CD8-positive, alpha-beta memory T cell (primary cell): Measurements from ENCODE around the gene RIPOR2. TPM values are rescaled to one million over a fixed set of nuclear protein-coding genes. Genes with fewer than 3 reads are reported as not detected.

ENCODE experiments used
- CTCF ChIA-PET: fragments of 350-600 bp; sonication (Branson Sonifier 250); formaldehyde crosslinking; loops from one replicate; lab custom pipeline; 2021; ENCODE audit warnings: antibody characterized with exemption; lab: Charles Lee
- POLR2A ChIA-PET: fragments of 350-600 bp; sonication (Branson Sonifier 250); formaldehyde crosslinking; loops from one replicate; lab custom pipeline; 2021; ENCODE audit warnings: antibody characterized with exemption; lab: Charles Lee
- DNase-seq, 5 donors: peaks; one replicate each; pipeline versions ENCODE4 v3.0.0 to v3.0.0-alpha.2; 2020 to 2022; ENCODE audit warnings: mixed read lengths in 1 of 5
- H3K27ac ChIP-seq: one replicate; pipeline ENCODE4 v1.7.0; 2013; ENCODE audit warnings: low read depth, mild to moderate bottlenecking, low read length, moderate library complexity
- H3K27me3 ChIP-seq: 2 replicates; pipeline ENCODE4 v1.7.0; 2013; ENCODE audit warnings: low read length, mild to moderate bottlenecking; ENCODE audit not compliant: insufficient read depth, poor library complexity, severe bottlenecking
- H3K36me3 ChIP-seq: 2 replicates; pipeline ENCODE4 v1.7.0; 2013; ENCODE audit warnings: mild to moderate bottlenecking, low read length, moderate library complexity; ENCODE audit not compliant: insufficient read depth
- H3K4me1 ChIP-seq: 2 replicates; pipeline ENCODE4 v1.7.0; 2013; ENCODE audit warnings: mild to moderate bottlenecking, low read length, moderate library complexity; ENCODE audit not compliant: insufficient read depth
- H3K4me3 ChIP-seq: 2 replicates; pipeline ENCODE4 v1.7.0; 2013; ENCODE audit warnings: mild to moderate bottlenecking, low read length
- H3K9me3 ChIP-seq: 2 replicates; pipeline ENCODE4 v1.7.0; 2013; ENCODE audit warnings: mild to moderate bottlenecking, low read length
- H3K27ac Mint-ChIP-seq, 8 donors: one replicate each; pipeline ENCODE4 v1.8.0; 2020 to 2021; ENCODE audit warnings: mixed read lengths in 8 of 8, mild to moderate bottlenecking in 6 of 8, inconsistent platforms in 3 of 8, moderate library complexity in 3 of 8
- H3K27me3 Mint-ChIP-seq, 2 donors: one replicate each; pipeline ENCODE4 v1.8.0; 2020 to 2021; ENCODE audit warnings: mixed read lengths in 2 of 2, mild to moderate bottlenecking in 1 of 2, moderate library complexity in 1 of 2
- H3K36me3 Mint-ChIP-seq, 3 donors: one replicate each; pipeline ENCODE4 v1.8.0; 2020 to 2021; ENCODE audit warnings: mixed read lengths in 3 of 3, inconsistent platforms in 1 of 3, mild to moderate bottlenecking in 1 of 3
- H3K4me1 Mint-ChIP-seq, 3 donors: one replicate each; pipeline ENCODE4 v1.8.0; 2020 to 2021; ENCODE audit warnings: mixed read lengths in 3 of 3, inconsistent platforms in 1 of 3, mild to moderate bottlenecking in 1 of 3
- H3K4me3 Mint-ChIP-seq, 7 donors: one replicate each; pipeline ENCODE4 v1.8.0; 2020 to 2021; ENCODE audit warnings: mixed read lengths in 7 of 7, mild to moderate bottlenecking in 6 of 7, moderate library complexity in 4 of 7, inconsistent platforms in 2 of 7
- H3K9me3 Mint-ChIP-seq, 5 donors: one replicate each; pipeline ENCODE4 v1.8.0; 2020 to 2022; ENCODE audit warnings: mixed read lengths in 5 of 5, mild to moderate bottlenecking in 3 of 5, moderate library complexity in 2 of 5, inconsistent platforms in 1 of 5
- polyA plus RNA-seq: library from polyadenylated mRNA; unstranded; fragments of 300-500 nt; fragmentation: Illumina TruSeq; gene quantifications from one replicate; pipeline ENCODE4 v1.2.3, GENCODE V29; 2021
- total RNA-seq, 2 experiments: library from RNA; stranded (reverse); gene quantifications; one replicate each; pipeline ENCODE4 v1.2.3, GENCODE V29; 2021

RIPOR2 gene
- total RNA-seq: 10 to 100 TPM; 54.4 to 58.2 TPM
- 427 TPM for polyA plus RNA-seq

- peak; percentile 56 to 81 (median 69) for DNase-seq
- Histone ChIP-seq H3K9me3 (no peaks in the 10 kb centered on the region), H3K27ac (peak within 1 kb of the TSS; percentile 64), H3K27me3 (no peaks in the 10 kb centered on the region), H3K4me1 (peaks cover 46% of the 10 kb centered on the region), H3K36me3 (peaks cover 8% of the 10 kb centered on the region), H3K4me3 (peak within 1 kb of the TSS; percentile 72)
- peak within 1 kb of the TSS; percentile 85 to 99 (median 99) for H3K4me3 Mint-ChIP-seq
- H3K36me3 Mint-ChIP-seq: peaks cover 19 to 61% (median 36%) of the 10 kb centered on the region in 3 donors
- no peaks in the 10 kb centered on the region for H3K9me3 Mint-ChIP-seq
- peak within 1 kb of the TSS; percentile 84 to 97 (median 90) for H3K27ac Mint-ChIP-seq
- H3K27me3 Mint-ChIP-seq: no peaks in the 10 kb centered on the region
- H3K4me1 Mint-ChIP-seq: peaks cover 57 to 64% (median 63%) of the 10 kb centered on the region in 3 donors
- POLR2A ChIA-PET: interaction anchor here (0.6 to 8.3 kb wide), 12 partner anchors 10 to 85 kb away, joined by 3 to 117 read pairs (median 4); no protein-coding TSS in a partner anchor
- CTCF ChIA-PET: interaction anchor here (0.9 to 9.4 kb wide), 21 partner anchors 9 to 138 kb away, joined by 3 to 192 read pairs (median 22); no protein-coding TSS in a partner anchor
Observed at GRCh38 chr6:24935366-24936152, at the start of gene RIPOR2. TSS of gene RIPOR2 (minus strand) at chr6:24935960. CDS start at chr6:24935898, 62 bp downstream.

GRCh38 chr6:24985323-24985722, 49.6 kb upstream of the RIPOR2 start:
- CTCF ChIA-PET: interaction anchor here (1.2 to 6.7 kb wide), 3 partner anchors 11 to 86 kb away, joined by 3 to 42 read pairs (median 4); partner anchors contain the start of gene RIPOR2
- peaks cover 0 to 8% (median 0%) of the 10 kb centered on the region in 5 donors for H3K9me3 Mint-ChIP-seq
- H3K27ac Mint-ChIP-seq: peak overlapping the region in 1 of 8 donors; percentile 58

GRCh38 chr6:24982231-24982630, 46.5 kb upstream of the RIPOR2 start:
- Histone ChIP-seq H3K27me3 (no peaks in the 10 kb centered on the region), H3K9me3 (no peaks in the 10 kb centered on the region), H3K4me3 (no peak overlapping the region), H3K4me1 (peaks cover 66% of the 10 kb centered on the region), H3K36me3 (no peaks in the 10 kb centered on the region), H3K27ac (no peak overlapping the region)
- POLR2A ChIA-PET: interaction anchor here (0.7 to 0.8 kb wide), 2 partner anchors 8 kb away, joined by 3 read pairs; no protein-coding TSS in a partner anchor
- peaks cover 0 to 1% (median 0%) of the 10 kb centered on the region in 5 donors for H3K9me3 Mint-ChIP-seq
- CTCF ChIA-PET: interaction anchor here (1.0 to 7.4 kb wide), 5 partner anchors 9 to 126 kb away, joined by 3 to 46 read pairs (median 4); partner anchors contain the start of gene RIPOR2
- no peak for DNase-seq
- H3K4me1 Mint-ChIP-seq: peaks cover 62 to 92% (median 90%) of the 10 kb centered on the region in 3 donors
- H3K36me3 Mint-ChIP-seq: peaks cover 13 to 21% (median 14%) of the 10 kb centered on the region in 3 donors
- no peak overlapping the region for H3K4me3 Mint-ChIP-seq
- no peaks in the 10 kb centered on the region for H3K27me3 Mint-ChIP-seq
- peak overlapping the region in 2 of 8 donors; percentile 7 to 46 for H3K27ac Mint-ChIP-seq

More at GRCh38 chr6:24985323-24985722, 49.6 kb upstream of the RIPOR2 start:
- H3K36me3 ChIP-seq: no peaks in the 10 kb centered on the region
- Mint-ChIP-seq H3K36me3 (peaks cover 13 to 20% (median 16%) of the 10 kb centered on the region in 3 donors), H3K4me1 (peaks cover 59 to 85% (median 84%) of the 10 kb centered on the region in 3 donors), H3K27me3 (no peaks in the 10 kb centered on the region), H3K4me3 (no peak overlapping the region)
- H3K27me3 ChIP-seq: no peaks in the 10 kb centered on the region
- no peaks in the 10 kb centered on the region for H3K9me3 ChIP-seq
- no peak overlapping the region for H3K4me3 ChIP-seq
- H3K4me1 ChIP-seq: peaks cover 61% of the 10 kb centered on the region
- no peak overlapping the region for H3K27ac ChIP-seq
- DNase-seq: no peak
- POLR2A ChIA-PET: interaction anchor here (0.7 kb wide), 1 partner anchor 138 kb away, joined by 3 read pairs; no protein-coding TSS in a partner anchor

- no peaks in the 10 kb centered on the region for H3K27me3 ChIP-seq
- no peak overlapping the region for H3K27ac ChIP-seq
- no peaks in the 10 kb centered on the region for H3K9me3 ChIP-seq
- H3K36me3 ChIP-seq: no peaks in the 10 kb centered on the region
- no peak overlapping the region for H3K4me3 ChIP-seq
- Mint-ChIP-seq H3K9me3 (no peaks in the 10 kb centered on the region), H3K4me3 (no peak overlapping the region), H3K36me3 (peaks cover 7 to 18% (median 11%) of the 10 kb centered on the region in 3 donors), H3K4me1 (peaks cover 54 to 88% (median 86%) of the 10 kb centered on the region in 3 donors), H3K27me3 (no peaks in the 10 kb centered on the region), H3K27ac (peak overlapping the region in 6 of 8 donors; percentile 24 to 92 (median 40))
- H3K4me1 ChIP-seq: peaks cover 57% of the 10 kb centered on the region
- CTCF ChIA-PET: interaction anchor here (0.9 to 7.4 kb wide), 3 partner anchors 10 to 46 kb away, joined by 3 to 46 read pairs (median 42); partner anchors contain the start of gene RIPOR2
- no peak for DNase-seq
- POLR2A ChIA-PET: interaction anchor here (0.8 kb wide), 1 partner anchor 9 kb away, joined by 3 read pairs; no protein-coding TSS in a partner anchor
Observed at GRCh38 chr6:24981386-24981760, 45.6 kb upstream of the RIPOR2 start.

GRCh38 chr6:24980507-24981385, 45.0 kb upstream of the RIPOR2 start:
- Histone ChIP-seq H3K4me3 (no peak overlapping the region), H3K9me3 (no peaks in the 10 kb centered on the region), H3K4me1 (peaks cover 51% of the 10 kb centered on the region), H3K36me3 (no peaks in the 10 kb centered on the region), H3K27me3 (no peaks in the 10 kb centered on the region), H3K27ac (no peak overlapping the region)
- Mint-ChIP-seq H3K4me1 (peaks cover 53 to 81% (median 80%) of the 10 kb centered on the region in 3 donors), H3K27ac (peak overlapping the region; percentile 45 to 92 (median 71)), H3K36me3 (peaks cover 6 to 16% (median 9%) of the 10 kb centered on the region in 3 donors), H3K9me3 (no peaks in the 10 kb centered on the region), H3K27me3 (no peaks in the 10 kb centered on the region), H3K4me3 (peak overlapping the region in 4 of 7 donors; percentile 20 to 79 (median 30))
- ChIA-PET CTCF (interaction anchor here (0.6 to 7.4 kb wide), 5 partner anchors 11 to 117 kb away, joined by 3 to 46 read pairs (median 3); partner anchors contain the start of gene RIPOR2), POLR2A (no interaction called here)
- DNase-seq: no peak

- no peaks in the 10 kb centered on the region for H3K9me3 Mint-ChIP-seq
- H3K9me3 ChIP-seq: no peaks in the 10 kb centered on the region
- peak overlapping the region in 6 of 8 donors; percentile 15 to 59 (median 40) for H3K27ac Mint-ChIP-seq
- H3K36me3 ChIP-seq: no peaks in the 10 kb centered on the region
- POLR2A ChIA-PET: no interaction called here
- H3K27me3 Mint-ChIP-seq: no peaks in the 10 kb centered on the region
- DNase-seq: no peak
- no peak overlapping the region for H3K27ac ChIP-seq
- H3K4me1 ChIP-seq: peaks cover 53% of the 10 kb centered on the region
- CTCF ChIA-PET: interaction anchor here (0.7 to 7.4 kb wide), 4 partner anchors 12 to 44 kb away, joined by 3 to 46 read pairs (median 22); partner anchors contain the start of gene RIPOR2
- peaks cover 6 to 18% (median 9%) of the 10 kb centered on the region in 3 donors for H3K36me3 Mint-ChIP-seq
- no peak overlapping the region for H3K4me3 ChIP-seq
- no peaks in the 10 kb centered on the region for H3K27me3 ChIP-seq
- peak overlapping the region in 1 of 7 donors; percentile 2 for H3K4me3 Mint-ChIP-seq
- H3K4me1 Mint-ChIP-seq: peaks cover 56 to 78% (median 78%) of the 10 kb centered on the region in 3 donors
Observed at GRCh38 chr6:24979176-24979575, 43.4 kb upstream of the RIPOR2 start.
